NCI-H2081 treated with DMSO at 0.1 percent for 48 hours (cell line): ENCODE results near the gene USP12.
"Not testable (repeated sequence)": the region's sequence is repeated elsewhere in the genome, so short reads cannot be mapped to it uniquely, and the experiment has no call there.

Source experiments
- DNase-seq: peaks from one replicate; lab custom pipeline; 2025; lab: John Stamatoyannopoulos, UW

USP12 gene, protein sequence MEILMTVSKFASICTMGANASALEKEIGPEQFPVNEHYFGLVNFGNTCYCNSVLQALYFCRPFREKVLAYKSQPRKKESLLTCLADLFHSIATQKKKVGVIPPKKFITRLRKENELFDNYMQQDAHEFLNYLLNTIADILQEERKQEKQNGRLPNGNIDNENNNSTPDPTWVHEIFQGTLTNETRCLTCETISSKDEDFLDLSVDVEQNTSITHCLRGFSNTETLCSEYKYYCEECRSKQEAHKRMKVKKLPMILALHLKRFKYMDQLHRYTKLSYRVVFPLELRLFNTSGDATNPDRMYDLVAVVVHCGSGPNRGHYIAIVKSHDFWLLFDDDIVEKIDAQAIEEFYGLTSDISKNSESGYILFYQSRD

DNA sequence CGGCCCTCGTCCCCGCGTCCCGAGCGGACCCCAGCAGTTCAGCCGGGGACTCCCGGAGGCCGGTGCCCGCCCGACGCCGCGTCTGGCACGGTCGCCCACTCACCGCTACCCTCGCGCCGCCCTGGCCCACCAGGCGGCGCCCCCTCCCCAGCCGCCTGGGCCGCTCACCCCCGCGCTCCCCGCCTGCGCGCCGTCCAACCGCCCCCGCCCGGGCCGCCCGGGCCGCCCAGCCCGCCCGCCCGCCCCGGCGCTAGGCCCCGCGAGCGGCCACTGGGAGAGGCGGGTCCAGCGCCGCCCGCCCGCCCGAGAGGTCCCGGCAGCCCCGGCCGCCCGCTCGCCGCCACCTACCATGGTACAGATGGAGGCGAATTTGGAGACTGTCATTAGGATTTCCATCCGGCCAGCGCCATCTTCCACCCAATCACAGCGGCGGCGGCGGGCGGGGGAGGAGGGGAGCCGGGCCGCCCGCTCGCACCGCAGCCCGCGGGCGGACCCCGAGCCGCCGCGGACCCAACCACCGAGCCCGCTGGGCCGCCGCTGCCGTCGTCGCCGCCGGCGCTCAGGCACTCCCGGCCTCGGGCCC is at the start of gene USP12:
Gene USP12 (minus strand): TSS at position 568 of the 583 bp plus-strand sequence. CDS start 172 bp downstream, at position 396.
- DNase-seq = no peak

DNA sequence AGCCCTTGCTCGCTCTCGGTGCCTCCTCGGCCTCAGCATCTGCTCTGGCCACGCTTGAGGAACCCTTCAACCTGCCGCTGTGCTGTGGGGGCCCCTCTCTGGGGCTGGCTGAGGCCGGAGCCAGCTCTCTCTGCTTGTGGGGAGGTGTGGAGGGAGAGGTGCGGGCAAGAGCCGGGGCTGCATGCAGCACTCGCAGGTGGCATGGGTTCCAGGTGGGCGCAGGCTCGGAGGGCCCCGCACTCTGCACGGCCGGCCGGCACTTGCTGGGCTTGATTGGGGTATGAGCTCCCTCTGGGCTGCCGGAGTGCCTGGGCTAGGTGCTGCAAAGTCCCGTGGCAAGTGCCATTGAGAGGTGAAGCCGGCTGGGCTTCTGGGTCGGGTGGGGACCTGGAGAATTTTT is 48.0 kb upstream of the USP12 start:
- no peak for DNase-seq

DNA sequence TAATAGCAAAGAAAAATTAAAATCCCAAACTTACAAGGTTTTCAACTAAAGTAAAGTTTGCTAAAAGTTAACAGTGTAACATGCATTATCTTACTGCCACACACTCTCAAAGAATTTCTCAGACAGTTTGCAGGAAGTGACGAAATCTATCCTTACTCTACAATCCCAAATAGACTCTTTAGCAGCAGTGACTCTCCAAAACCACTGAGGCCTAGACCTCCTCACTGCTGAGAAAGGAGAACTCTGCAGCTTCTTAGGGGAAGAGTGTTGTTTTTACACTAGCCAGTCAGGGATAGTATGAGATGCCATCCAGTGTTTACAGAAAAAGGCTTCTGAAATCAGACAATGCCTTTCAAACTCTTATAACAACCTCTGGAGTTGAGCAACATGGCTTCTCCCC is 47.2 kb upstream of the USP12 start:
- not testable (repeated sequence) for DNase-seq

DNA sequence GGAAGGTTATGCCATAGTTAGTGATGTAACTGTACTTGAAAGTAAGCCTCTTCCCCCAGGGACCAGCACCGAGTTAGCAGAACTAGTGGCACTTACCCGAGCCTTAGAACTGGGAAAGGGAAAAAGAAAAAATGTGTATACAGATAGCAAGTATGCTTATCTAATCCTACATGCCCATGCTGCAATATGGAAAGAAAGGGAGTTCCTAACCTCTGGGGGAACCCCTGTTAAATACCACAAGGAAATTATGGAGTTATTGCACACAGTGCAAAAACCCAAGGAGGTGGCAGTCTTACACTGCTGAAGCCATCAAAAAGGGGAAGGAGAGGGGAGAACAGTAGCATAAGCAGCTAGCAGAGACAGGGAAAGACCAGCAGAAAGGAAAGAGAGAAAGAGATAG is 46.2 kb upstream of the USP12 start:
- DNase-seq = not testable (repeated sequence)

DNA sequence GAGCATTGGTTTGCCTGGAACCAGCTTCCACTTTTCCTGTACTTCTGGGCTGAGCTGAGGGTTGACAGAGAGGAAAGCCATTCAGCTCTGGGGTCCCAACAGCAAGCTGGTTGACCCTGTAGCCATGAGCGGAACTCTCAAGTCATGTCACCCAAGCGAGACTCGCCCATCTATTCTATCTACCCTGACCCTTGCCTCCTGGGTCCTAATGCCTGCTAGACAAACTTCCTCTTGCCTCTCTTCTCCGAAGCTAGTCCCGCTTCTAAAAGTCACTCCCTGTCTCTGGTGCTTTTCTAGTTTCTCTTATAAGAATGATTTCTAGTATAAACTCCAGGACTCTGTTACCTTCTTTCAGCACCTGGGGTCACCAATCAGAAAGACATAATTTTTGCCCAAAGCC is 41.8 kb upstream of the USP12 start:
- DNase-seq = not testable (repeated sequence)

DNA sequence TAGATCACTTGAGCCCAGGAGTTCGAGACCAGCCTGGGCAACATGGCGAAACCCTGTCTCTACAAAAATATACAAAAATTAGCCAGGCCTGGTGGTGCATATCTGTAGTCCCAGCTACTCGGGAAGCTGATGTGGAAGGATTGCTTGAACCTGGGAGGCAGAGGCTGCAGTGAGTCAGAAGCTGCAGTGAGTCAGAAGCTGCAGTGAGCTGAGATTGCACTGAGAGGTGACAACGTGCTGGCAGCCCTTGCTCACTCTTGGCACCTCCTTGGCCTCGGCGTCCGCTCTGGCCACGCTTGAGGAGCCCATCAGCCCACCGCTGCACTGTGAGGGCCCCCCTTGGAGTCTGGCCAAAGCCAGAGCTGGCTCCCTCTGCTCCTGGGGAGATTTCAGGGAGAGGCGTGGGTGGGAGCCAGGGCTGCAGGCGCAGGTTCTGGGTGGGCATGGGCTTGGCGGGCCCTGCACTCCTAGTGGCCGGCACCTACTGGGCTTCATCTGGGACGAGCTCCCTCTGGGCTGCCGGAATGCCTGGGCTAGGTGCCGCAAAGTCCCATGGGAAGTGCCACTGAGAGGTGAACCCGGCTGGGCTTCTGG is 40.3 kb upstream of the USP12 start:
- DNase-seq = no peak

DNA sequence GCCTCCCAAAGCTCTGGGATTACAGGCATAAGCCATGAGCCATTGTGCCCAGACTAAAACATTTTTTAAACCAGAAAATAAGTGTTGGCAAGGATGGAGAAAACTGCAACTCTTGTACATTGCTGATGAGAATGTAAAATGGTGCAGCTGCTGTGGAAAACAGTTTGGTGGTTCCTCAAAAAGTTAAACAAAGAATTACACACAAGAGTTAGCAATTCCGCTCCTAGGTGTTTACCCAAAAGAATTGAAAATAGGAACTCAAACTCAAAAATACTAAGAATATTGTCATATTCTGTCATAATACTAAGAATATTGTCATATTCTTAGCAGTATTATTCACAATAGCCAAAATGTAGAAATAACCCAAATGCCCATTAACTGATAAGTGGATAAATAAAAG is 39.7 kb upstream of the USP12 start:
- DNase-seq = no peak

DNA sequence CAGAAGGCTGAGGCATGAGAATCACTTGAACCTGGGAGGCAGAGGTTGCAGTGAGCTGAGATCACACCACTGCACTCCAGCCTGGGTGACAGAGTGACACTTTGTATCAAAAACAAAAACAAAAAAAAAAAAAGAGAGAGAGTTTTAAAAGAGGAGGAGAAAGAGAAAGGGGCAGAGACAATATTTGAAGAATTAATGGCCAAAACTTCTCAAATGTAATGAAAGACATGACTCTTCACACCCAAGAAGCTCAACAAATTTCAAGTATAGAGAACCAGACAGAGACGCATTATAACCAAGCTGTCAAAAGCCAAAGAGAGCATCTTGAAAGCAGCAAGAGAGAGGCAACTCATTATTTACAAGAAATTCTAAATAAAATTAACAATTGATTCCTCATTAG is 36.9 kb upstream of the USP12 start:
- no peak for DNase-seq

DNA sequence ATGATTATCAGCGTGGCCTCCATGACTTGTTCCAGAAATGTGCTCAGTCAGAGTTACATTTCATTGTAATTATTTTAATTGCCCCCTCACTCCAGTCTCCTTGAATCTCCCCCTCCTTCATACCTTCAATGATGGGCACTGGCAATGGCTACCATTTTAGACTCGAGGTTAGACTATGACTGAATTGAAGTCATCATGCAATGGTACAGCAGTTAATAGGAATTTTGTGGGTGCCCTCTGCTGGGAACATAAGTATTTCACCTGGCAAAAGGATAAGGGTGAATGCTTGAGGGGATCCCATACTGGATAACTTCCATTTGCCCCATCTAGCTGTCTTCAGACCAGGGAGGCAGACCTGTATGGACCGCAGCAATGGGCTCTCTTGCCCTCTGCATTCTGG is 32.2 kb upstream of the USP12 start:
- DNase-seq = no peak

DNA sequence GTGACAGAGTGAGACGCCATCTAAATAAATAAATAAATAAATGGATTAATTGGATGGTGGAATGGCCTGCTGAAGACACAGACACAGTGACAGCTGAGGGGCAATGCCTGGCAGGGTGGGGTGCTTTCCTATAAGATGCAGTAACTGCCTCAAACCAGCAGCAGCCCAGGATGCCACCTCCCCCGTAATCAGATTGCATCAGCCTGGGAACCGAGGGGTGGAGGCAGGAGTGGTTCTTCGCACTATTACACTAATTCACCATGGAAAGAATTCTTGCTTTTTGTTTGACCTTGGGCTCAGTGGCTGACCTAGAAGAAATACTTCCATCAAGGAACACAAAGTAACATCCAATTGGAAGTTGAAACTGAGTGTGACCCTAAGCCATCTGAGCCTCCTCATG is 31.6 kb upstream of the USP12 start:
- DNase-seq = no peak

DNA sequence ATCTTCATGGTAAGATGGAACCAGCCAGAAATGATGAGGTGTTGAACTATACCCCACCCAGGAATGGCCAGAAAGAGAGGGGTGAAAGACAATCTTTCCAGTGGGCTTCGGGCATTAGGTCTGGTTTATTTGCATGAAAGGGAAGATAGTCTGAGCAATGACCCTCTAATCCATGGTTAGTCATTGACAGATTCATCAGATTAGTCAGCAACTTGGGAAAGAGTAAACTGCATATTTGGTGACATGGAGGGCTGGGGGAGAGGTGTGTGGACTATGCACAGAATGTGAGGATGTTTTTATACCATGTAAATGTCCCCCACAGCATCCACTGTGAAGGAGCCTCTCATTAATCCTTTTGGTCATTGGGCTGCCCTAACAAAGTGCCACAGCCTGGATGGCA is 30.1 kb upstream of the USP12 start:
- no peak for DNase-seq

DNA sequence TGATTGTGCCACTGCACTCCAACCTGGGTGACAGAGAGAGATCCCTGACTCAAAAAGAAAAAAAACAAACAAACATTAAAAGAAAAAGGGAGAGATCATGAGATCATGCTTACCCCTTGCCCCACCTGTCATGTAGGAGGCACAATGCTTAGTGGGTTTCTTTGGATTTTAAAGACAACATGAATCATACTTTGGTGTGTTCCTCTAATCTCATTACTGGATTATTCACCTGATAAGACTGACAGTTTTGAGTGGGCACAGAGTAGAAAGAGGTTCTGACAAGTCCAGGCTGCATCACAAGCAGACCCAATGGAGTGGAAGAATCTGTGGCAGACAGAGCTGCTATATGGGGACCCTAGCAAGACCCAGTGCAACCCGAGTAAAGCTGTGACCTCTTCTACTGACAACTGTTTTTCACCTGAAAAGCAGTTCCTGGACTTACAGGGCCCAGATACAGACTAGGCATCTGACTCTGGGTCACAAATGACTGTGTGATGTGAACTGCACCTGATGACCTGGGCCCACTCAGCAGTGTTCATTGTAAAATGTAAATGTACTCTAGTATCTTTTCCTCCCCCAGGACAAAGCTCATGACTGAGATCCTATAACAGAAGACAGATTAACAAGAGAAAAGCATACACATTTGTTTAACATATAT is 28.9 kb upstream of the USP12 start:
- no peak for DNase-seq

DNA sequence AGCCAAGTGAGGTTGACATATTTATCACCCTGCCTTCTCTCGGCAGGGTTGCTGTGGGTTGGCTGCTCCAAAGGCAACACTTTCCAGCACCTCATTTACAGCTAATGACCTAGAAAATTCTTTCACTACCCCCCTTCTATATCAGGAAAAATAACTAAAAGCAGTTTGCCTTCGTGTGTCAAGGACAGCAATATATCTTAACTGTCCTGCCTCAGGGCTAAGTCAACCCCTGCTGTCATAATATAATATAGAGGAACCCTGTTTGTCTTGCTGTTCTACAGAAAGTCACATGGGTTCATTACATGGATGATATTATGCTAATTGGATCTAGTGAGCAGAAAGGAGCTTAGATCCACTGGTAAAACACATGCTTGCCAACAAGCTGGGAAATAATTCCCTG is 28.1 kb upstream of the USP12 start:
- no peak for DNase-seq

DNA sequence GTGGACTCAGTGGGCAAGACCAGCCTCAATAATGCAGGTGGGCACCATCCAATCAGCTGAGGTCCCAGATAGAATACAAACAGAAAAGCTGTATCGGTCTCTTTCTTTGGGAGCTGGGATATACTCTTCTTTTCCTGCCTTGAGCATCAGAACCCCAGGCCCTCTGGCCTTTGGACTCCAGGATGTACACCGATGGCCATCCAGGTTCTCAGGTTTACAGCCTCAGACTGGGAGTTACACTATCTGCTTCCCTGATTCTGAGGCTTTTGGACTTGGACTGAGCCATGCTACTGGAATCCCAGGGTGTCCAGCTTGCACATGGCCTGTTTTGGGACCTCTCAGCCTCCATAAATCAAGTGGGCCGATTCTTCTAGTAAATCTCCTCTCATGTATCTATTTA is 27.6 kb upstream of the USP12 start:
- no peak for DNase-seq

DNA sequence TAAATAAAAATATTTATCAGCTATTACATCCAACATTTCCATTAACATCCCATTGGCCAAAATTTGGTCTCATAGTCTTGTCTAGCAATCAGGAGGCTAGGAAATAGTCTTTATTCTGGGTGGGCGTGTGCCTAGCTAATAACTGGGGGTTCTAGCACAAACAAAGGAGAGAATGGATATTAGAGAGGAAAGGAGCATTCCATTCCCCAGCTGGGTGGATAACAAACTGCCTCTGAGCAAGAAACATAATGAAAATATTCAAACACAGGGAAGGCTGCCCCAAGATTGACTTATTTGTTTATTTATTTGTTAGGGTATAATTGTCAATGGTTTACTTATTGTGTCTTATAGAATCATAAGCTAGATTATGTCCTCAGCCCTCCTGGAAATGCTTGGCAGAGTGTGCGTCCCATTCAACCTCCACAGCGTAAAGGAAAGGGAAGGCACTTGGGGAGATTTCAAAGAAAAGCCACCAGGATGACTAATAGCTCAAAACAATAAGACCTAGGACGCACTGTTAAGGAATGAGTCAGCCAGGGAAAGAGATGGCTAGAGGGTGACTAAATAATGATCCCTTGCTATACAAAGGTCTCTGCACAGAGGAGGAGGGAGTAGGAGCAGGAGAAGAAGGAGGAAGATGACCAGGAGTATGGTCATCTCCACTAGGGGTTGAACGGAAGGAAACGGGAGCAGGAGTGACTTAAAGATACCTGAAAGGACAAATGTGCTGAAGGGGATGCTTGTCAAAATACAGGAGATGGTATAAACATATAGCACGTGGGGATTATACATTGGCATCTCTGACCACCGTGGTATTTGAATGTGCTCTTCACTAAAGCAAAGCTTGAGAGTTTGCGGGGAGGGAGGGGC is 23.5 kb upstream of the USP12 start:
- DNase-seq = no peak

DNA sequence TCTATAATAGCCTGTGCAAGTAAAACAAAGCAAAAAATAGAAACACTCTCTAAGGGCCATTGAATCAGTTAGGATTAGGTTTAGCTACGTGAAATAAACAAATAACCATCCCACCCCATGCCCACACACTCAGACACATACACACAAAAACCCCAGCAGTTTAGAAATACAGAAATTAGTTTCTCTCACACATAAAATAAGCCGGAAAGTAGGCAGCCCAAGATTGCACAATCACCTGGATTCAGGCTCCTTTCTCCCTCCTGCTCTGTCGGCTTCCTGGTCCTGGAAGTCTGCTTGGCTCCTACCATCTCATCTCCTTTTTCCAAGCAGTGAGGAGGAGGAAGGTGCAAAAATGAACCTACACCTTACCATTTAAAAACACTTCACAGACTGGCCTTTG is 22.6 kb upstream of the USP12 start:
- DNase-seq = no peak

DNA sequence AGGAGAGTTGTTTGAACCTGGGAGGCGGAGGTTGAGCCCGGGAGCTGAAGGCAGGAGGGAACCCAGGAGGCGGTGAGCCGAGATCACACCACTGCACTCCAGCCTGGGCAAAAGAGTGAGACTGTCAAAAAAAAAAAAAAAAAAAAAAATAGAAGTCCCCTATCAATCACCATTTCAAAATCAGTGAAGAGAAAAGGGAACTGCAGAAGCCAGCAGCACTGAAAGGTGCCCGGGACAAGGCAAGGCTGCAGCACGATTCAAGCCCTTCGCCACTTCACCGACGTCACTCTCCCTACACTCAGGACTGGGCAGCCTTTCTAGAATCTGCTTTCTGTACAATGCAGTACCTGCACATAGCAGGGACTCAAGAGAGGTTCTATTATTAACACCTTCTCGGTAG is 21.9 kb upstream of the USP12 start:
- DNase-seq = no peak

DNA sequence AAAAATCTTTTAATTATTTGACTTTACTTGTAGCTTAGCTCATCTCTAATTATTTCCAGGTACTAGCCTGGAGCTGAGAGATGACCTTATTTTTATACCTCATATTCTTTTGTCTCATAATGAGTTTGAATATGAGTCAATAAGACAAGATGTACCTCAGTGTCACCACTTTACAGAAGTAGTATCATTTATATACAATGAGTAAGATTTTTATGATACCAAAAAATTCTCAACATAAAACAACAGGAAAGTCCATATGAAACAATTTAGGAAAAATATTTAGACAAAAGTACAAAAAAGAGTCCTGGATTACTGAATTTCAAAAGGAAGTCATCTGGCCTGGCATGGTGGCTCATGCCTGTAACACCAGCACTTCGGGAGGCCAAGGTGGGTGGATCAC is 21.4 kb upstream of the USP12 start:
- no peak for DNase-seq

DNA sequence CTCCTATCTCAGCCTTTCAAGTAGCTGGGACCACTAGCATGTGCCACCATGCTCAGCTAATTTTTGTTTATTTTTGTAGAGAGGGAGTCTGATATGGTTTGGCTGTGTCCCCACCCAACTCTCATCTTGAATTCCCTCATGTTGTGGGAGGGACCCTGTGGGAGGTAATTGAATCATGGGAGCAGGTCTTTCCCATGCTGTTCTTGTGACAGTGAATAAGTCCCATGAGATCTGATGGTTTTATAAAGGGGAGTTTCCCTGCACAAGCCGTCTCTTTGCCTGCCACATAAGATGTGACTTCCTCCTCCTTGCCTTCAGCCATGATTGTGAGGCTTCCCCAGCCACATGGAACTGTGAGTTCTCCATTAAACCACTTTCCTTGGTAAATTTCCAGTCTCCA is 20.8 kb upstream of the USP12 start:
- not testable (repeated sequence) for DNase-seq

DNA sequence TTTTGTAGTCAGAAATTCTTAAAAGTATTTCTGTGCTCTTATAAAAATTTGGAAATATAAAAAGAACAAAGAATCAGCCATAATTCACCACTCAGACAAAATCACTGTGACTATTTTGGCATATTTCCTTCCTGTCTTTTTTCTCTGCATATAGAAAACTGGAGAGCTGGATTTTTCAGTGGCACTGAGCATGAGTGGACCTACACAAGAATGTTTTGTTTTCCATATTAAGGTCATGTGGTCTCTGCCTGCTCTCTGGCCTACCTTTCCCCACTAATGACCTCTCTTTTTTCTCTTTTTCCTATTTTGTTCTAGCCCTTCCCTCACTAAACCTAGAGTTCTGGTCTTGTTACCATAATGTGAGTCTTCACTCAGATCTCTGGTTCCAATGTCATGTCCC is 17.6 kb upstream of the USP12 start:
- DNase-seq = no peak

DNA sequence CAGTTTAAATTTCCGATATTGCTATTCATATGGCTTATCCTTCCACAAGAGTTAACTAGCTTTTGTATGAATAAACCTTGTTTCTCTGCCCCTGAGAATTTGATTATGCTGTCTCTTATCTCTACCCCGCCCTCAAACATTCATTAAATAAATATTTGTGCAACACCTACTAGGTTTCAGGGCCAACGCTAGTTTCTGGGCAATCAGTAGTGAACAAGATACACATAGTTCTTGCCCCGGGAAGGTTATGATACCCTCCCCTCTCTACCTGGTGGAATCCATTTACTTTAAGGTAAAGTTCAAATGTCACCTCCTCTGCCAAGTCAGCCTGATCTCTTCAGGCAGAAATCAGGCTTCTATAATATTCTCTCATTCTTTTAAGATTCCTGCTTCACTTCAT is 16.6 kb upstream of the USP12 start:
- no peak for DNase-seq

DNA sequence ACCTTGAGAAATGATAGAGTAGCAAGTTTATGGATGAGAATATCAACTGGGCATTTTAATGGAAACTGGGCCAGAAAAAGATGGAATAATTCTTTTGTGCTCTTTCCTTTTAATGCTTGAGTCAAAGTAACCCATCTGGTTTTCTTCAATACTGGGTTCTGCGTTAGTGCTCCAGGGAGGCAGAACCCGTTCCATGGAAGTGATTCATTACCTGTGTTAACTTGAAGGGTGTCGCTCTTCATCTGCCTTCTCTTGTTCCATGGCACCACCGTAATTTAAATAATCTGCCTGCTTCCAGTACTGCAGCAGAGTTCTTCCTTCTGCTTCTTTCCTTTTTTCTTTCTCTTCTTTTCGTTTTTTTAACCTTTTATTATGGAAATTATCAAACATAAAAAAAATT is 14.7 kb upstream of the USP12 start:
- no peak for DNase-seq
